ENCODE results near the gene FAM107B. TPM values are rescaled to one million over a fixed set of nuclear protein-coding genes. Genes with fewer than 3 reads are reported as not detected.
"Not testable (repeated sequence)": the region's sequence is repeated elsewhere in the genome, so short reads cannot be mapped to it uniquely, and the experiment has no call there.

FAM107B gene
- total RNA-seq, 1 experiment from 2014 or later: 18.2 TPM

DNA sequence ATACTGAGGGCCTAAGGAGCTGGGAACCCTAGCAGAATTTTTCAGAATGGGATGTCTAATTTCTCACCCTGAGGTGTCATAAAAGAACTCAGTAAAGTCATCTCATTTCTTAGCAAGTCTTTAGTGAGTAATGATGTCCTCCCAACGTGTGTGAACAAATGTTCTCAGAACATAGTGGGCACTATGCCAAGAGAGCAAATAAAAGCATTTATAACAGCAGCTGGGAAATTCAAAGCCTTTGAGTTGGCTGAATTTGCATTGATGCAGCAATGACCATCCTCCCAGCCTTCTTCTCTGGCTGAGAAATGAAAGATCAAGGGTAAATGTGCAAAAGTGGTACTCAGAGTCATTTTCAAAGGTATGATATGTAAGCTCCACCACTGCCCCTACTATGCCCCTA is 109.4 kb downstream of the FAM107B start:
- no peak for DNase-seq (ENCODE audit: low spot score)

DNA sequence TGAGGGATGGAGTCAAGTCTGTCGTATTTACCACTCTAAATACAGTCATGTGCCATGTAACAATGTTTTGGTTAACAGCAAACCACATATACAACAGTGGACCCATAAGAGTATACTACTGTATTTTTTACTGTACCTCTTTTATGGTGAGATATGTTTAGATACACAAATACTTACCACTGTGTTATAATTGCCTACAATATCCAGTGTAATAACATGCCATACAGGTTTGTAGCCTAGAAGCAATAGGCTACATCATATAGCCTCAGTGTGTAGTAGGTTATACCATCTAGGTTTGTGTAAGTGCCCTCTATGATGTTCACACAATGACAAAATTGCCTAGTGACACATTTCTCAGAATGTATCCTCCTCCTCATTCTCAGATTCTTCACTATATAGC is 110.4 kb downstream of the FAM107B start:
- DNase-seq (ENCODE audit: low spot score): no peak

DNA sequence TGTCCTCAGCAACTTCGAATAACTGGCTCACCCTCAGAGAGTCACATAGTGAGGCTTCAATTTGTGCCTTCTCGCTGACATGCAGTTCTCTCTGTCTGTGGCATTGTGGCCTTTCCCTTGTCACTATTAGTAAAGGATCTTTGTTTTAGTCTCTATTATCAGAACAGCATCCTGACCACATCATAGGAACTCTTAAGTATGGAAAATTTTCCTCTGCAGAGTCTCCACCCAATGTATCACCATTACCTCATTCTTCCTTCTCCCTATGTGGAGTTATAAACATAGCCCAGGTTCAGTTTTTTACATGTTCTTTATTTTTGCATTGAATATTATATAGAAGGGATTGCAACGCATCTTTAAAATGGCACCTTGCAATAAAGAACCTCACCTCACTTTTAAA is 112.9 kb downstream of the FAM107B start:
- DNase-seq (ENCODE audit: low spot score): no peak

DNA sequence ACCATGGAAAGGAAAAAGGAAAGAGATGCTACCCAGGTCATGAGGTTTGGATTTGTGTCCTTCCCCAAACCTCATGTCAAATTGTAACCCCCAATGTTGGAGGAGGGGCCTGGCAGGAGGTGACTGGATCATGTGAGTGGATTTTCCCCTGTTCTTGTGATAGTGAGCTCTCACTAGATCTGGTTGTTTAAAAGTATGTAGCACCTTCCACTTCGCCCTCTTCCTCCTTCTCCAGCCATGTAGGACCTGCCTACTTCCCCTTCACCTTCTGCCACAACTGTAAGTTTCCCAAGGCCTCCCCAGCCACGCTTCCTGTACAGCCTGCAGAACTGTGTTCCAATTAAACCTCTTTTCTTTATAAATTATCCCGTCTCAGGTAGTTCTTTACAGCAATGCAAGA is 113.9 kb downstream of the FAM107B start:
- no peak for DNase-seq (ENCODE audit: low spot score)

DNA sequence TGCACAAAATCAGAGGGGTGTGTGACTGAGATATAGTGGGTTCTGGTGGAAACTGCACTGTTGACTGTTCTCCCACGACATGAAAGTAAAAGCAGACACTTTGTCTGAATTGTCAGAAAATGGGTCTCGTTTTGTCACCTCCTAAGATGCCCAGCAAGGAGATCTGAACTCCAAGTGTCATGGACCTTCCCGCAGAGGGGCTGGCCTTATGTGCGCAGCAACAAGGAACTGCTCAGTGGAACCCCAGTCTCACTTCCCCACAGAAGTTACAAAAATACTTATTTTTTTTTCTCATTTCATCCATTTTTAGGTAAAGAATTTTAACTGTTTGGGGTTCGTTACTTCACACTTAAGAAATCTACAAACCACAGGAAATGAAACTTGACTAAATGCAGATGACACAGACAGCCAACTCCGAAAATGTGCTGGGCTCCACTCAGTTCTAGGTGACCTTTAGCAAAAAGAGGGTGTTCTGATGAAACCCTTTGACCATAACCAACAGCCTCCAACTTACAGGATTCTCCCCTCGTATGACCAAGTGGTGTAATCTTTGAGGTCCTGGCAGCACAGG is 115.0 kb downstream of the FAM107B start:
- DNase-seq (ENCODE audit: low spot score): no peak

DNA sequence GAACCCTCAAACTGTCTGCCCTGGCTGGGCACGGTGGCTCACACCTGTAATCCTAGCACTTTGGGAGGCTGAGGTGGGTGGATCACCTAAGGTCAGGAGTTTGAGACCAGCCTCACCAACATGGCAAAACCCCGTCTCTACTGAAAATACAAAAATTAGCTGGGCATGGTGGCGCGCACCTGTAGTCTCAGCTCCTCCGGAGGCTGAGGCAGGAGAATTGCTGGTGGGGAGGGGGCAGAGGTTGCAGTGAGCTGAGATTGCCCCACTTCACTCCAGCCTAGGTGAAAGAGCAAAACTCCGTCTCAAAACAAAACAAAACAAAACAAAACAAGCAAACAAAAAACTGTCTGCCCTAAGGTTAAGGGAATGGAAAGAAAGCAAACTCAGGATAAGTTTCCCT is 115.6 kb downstream of the FAM107B start:
- DNase-seq (ENCODE audit: low spot score): not testable (repeated sequence)

DNA sequence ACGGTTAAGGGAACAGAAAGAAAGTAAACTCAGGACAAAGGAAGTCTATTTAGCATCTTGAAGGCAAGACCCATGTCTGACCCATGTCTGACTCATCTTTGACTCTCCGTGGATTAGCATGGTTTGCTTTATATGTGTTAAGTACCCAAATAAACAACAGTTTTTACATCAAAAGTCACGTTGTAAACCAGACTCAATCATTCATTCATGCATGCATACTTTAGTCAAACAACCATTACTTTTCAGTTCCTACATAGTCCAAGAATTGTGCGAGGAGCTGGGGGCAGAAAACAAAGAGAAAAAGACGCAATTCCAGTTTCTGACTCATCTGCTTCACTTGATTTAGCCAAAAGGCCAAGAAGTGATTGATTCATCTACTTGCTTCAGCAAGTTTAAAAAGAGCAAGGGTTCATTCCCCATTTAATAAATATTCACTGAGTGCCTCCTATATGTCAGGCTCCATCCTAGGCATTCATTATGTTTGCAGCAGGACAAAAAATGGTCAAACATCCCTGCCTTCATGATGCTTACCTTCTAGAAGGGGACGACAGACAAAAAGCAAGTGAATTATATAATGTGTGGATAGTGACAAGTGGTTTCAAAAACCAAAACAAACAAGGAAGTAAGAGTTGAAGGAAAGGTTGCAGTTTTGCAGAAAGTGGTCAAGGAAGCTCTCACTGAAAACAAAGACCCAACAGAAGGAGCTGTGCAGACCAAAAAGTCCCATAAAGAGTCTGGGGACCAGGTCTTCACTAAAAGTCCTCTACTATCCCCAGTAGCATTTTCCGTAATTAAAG is 116.2 kb downstream of the FAM107B start:
- peak; percentile 36 for DNase-seq (ENCODE audit: low spot score)

DNA sequence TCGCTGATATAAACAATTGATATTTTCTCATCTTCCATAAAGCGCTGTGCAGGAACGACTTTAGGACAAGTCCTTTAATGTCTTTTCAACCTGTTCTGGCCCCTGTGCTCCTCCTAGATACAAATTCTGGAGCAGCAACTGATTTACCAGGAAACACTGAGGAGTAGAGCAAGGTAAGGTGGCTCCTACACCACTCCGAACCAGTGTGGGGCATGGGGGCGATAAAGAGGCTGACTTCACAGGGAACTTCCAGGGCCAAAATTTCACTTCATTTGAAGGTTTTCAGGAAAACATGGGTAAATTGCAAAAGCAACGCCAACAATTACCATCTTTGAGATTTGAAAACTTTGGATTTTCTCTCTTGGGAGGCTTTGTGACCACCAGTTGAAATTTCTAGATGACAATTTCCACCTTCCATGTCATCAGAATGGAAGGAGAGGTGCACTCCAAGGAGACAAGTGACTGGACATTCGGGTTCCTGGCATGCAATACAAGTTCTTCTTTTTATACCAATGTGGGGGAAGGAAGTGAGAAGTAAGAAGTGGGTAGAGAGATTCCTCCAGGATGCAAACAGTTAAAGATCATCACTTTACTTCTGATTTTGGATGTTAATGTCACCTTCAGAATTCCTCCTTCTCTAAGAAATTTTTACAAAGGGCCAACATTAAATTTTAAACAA is 118.5 kb downstream of the FAM107B start:
- no peak for DNase-seq (ENCODE audit: low spot score)

DNA sequence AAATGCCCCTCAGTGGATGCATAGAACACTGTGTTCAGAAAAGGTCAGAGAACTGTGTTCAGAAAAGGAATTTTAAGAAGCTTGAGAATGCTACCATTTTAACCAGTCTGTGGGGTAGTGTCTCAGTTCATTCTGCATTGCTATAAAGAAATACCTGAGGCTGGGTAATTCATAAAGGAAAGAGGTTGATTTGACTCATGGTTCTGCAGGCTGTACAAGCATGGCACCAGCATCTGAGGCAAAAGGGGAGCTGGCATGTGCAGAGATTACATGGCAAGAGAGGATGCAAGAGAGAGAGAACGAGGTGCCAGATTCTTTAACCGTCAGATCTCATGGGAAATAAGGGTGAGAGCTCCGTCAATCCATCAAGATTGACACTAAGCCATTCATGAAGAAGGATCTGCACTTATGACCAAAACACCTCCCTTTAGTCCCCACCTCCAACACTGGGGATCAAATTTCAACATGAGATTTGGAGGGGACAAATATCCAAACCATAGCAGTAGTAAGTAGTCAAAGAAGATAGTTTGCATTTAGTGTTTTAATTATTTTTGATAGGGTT is 119.8 kb downstream of the FAM107B start:
- DNase-seq (ENCODE audit: low spot score): no peak

DNA sequence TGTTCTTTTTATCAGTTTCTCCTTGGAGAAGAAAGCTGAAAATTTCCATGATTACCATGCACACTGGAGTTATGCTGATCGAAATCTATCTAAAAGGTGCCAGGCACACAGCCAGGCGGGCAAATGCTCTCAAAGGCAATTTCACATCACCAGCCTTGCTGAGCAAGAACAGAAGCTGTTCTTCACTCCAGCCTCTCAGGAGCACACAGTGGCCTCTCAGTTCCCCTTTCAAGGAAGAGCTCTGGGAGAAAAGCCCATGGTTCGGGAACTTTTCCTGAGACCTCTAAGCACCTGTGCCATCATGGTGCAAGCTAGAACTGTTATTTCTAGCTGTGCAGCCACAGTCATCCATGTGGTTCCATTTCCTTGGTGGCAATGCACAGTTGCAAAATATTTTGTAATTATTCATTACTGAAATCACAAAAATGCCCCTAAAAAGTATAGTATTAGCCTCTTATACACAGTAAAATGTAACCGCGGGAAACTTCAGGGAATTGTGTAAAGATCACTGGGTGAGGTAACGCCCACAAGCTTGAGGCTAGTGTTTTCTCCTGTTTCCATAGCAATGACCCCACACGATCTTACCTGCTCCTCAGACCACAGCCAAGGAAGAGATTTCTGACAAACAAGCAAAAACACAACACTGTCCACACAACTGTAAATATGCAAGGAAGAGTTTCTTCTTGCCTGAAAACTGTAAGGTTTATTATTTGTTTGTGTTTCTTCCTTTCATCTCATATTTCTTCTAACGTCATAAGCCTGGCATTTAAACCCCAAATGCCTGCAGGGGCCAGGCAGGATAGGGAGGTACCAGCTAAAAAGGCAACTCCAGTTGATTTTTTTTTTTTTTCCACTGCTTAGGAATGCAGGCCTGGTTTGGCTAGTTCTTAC is 121.2 kb downstream of the FAM107B start:
- DNase-seq (ENCODE audit: low spot score): peak; percentile 65

DNA sequence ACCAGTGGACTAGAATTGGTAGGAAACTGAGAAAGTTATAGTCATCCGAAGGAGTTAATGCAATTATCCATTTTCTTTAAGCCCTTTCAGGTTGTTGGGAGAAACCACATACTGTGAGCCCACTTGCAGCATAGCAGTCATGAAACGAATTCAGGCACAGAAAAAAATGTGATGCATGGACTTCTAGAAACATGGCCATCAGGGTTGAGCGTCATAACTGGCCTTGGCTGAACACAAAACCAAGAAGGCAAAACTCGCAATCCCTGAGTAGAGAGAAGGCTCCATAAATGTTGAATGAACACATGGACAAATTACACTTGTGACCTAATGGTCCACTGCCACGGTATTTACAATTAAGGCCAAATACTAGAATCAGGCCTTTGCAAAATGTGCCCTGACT is 121.9 kb downstream of the FAM107B start:
- no peak for DNase-seq (ENCODE audit: low spot score)

DNA sequence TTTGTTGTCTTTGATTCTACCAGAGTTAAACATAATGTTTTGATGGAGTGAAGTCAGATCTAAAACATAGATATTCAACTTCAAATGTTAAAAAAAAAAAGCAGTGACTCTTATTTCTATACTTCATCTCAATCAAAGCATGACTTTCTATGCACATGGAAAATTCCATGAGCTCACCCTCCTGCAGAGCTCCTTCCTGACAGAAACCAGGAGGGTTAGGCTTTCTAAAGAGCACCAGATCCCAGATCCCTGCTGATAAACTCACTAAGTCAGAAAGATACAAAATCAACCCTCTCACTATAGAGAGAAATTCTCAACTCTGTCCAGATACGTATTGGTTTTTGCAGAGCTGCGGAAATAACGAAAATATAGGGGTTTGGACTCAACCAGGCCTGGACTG is 122.6 kb downstream of the FAM107B start:
- no peak for DNase-seq (ENCODE audit: low spot score)

DNA sequence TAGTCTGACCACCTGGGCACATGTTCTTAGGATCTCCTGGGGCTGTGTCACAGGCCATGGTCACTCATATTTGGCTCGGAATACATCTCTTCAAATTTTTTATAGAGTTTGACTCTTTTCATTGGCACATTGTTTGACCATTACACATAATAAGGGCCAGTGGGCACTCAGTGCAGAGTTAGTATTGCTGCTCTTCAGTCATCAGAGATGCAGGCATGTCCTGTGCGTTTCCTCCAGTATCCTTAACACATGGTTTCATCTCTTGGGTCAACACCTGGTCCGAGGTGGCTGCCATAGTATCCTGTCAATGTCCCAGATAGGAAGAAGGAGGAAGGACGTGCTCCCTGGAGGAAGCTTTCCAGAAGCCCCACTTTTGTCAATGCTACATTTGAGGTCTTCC is 125.0 kb downstream of the FAM107B start:
- no peak for DNase-seq (ENCODE audit: low spot score)

DNA sequence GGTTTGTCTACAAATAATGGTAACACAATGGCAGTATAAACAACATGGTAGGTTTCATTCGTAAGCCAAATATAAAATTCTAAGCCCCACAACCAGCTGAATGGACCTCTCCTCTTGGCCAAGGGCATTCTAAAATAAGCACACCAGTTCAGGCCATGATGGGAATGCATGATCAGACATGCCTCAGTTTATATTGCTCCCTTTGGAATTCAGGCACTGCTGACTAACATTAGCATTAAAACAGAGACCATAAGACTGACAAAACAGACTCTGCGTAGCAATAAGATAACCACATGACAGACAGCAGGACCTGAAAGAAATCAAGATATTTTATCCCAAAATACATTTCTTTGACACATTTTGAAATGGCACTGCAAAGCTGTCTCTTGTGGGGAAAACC is 125.8 kb downstream of the FAM107B start:
- DNase-seq (ENCODE audit: low spot score): no peak

DNA sequence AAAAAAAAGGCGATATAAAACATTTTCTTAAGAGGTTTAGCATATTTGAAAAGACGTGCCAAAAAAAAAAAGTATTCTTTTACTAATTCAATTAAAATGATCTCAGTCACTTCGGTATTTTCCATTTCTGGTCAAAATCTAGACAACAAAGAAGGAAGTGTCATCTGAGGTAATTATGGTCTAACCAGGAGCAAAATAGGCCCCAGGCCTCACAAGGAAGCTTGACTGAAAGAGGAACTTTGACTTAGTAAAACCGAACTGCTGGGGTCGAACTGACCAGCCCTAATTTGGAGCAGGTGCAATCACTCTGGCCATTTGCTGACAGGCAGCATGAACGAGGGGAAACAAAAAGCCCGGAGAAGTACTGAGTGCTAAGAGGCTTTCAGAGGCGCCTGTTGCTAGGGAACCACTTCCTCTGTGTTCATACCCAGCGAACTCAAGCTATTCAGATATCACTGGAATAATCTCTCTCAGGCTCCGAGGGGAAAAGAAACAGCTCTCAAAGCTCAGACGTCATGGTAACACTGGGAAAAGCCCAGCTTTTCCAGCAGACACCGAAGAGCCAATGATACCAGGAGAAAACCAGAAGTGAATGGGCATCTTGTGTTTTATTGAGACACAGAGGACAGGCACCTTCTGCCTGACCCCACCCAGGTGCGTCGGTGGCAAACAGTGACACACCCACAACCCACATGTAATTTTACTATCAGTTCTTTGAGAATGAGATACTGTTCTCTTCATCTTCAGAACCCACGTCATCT is 126.5 kb downstream of the FAM107B start:
- peak; percentile 35 for DNase-seq (ENCODE audit: low spot score)

DNA sequence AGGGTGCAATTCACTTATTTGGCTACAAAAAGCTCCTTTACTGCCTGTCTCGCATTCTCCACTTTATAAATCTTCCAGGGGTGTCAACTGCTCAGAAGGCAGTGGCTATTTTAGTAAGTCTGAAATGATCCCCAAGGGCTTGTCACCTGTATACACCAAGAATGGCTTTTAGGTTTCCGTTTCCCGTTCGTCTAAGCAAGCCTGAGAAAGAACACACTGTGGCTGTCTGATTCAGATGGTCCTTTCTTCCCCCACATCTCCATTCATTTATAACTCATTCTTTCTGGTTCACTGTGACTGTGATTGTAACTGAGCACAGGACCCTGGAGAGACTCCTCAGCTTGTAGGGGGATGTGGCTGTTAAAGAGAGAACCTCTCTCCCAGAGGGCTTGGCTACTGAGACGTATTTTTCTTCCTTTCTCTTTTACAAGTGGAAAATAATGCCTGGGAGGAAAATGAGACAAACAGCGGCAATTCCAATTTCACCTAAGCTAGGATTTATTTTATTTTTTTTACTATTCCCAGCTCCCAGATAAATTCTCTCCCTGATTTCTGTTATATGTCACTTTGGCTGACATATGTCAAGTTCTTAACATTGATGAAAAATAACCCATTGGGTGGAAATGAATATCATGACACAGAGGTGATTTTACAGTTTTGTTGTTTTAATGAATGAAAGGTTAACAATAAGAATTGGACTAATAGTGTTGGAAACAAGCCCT is 129.3 kb downstream of the FAM107B start:
- no peak for DNase-seq (ENCODE audit: low spot score)

DNA sequence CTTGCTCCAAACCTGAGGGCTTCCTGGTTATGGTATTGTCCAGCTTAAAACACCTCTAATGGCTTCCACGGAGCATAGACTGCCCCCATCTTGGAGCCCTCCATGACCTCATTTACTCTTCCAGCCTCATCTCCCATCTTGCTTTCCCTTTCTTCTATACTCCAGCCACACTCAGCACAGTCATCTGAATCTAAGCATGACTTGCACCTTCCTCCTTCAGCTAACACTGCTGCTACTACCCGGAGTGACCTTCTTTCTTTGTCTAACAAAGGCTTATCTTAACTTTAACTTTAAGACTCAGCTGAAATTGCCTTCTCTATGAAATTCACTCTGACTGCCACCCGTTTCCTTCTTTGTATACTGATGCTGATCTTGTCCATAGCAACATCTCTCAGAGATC is 135.1 kb downstream of the FAM107B start:
- no peak for DNase-seq (ENCODE audit: low spot score)

DNA sequence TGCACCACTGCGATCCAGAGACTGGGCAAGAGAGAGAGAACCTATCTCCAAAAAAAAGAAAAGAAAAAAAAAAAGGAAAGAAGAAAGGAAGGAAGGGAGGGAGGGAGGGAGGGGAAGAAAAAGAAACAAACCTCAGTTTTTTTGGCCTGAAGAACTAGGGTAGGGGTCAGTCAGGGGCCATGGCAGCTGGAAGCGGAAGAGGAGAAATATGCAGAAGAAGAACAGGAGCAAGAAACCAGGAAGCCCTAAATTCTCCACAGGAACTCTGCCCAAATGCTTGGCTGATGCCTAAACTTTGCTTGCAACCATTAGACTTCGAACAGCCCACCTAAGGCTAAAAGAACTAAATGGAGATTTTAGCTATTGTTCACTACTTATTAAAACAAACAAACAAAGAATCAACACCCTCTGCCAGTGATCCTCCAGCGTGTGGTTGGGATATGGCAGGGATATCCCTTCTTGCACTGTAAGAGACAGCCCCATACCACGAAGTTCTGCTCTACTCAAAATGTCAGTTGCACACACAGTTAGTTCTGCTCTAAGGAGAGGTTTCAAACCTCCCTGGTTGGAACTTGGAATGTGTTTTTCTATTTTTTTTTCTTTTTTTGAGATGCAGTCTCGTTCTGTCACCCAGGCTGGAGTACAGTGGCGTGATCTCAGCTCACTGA is 139.5 kb downstream of the FAM107B start:
- DNase-seq (ENCODE audit: low spot score): no peak

DNA sequence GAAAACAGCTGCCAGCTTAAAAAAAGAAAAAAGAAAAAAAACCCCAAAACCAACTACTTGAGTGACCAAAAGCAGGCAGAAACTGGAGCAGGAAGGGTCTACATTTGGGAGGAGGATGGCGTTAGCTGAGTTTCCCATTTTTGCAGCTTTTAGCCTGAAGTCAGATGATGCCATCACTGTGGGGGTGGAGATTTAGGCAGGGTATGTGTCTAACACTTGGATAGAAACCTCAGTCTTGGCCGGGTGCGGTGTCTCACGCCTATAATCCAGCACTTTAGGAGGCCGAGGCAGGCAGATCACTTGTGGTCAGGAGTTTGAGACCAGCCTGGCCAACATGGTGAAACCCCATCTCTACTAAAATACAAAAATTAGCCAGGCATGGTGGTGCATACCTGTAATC is 140.1 kb downstream of the FAM107B start:
- not testable (repeated sequence) for DNase-seq (ENCODE audit: low spot score)

Measured in A172 (cell line).